HFF-Myc (cell line): Measurements from ENCODE around the gene IP6K1.

Experiments
- DNase-seq: peaks from one replicate; pipeline ENCODE4 v3.0.0-alpha.2; 2011; ENCODE audit warnings: low read depth; ENCODE audit errors: extremely low read depth
- H3K4me3 ChIP-seq: replicated peaks from 2 replicates; pipeline ENCODE4 v1.5.1; 2011; ENCODE audit warnings: low read depth, mild to moderate bottlenecking, control low read depth, low read length
- CTCF ChIP-seq: IDR thresholded peaks from 2 replicates; pipeline ENCODE4 v1.5.1; 2012; ENCODE audit warnings: mild to moderate bottlenecking, low read depth, low read length, control low read depth; ENCODE audit errors: missing control alignments

The IP6K1 gene

DNA sequence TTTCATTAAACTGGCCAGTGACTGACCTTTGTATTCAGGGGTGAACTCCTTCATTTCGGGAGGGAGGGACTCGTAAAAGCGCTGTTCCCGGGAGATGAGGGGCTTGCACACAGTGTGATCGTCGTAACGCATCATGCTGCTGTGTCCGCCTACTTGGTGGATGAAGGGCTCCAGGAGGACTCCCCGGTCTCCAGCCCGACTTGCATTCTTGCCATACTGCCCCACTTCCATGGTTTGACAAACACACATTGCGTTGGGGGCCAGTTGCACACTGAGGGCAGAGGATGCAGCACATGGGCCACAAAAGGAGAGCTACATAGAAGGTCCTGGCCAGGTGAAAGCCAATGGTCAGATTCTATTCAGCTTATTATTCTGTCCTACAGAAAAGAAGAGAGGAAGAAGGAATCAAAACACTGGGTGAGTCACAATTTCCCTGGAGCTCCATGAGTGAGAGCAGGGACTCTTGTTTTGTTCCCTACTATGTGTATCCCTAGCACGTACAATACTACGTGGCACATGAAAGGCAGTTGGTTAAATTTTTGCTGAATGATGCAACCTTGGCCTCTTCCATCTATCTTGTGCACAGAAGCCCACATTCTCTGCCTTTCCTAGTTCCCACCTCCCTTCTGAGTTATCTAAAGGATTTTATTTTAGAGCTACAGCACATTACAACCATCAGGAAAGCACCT lies 38.4 kb downstream of the IP6K1 start:
- H3K4me3 ChIP-seq = no peak overlapping the region
- no peak for DNase-seq
- no peak for TF ChIP-seq CTCF

- no peak for DNase-seq
- TF ChIP-seq CTCF = no peak
- H3K4me3 ChIP-seq = no peak overlapping the region
These were observed 40.4 kb downstream of the IP6K1 start for GRCh38 chr3:49745986-49746385.

- DNase-seq = no peak
- no peak for TF ChIP-seq CTCF
- no peak overlapping the region for H3K4me3 ChIP-seq
These were observed 45.9 kb downstream of the IP6K1 start for GRCh38 chr3:49740427-49740826.

DNA sequence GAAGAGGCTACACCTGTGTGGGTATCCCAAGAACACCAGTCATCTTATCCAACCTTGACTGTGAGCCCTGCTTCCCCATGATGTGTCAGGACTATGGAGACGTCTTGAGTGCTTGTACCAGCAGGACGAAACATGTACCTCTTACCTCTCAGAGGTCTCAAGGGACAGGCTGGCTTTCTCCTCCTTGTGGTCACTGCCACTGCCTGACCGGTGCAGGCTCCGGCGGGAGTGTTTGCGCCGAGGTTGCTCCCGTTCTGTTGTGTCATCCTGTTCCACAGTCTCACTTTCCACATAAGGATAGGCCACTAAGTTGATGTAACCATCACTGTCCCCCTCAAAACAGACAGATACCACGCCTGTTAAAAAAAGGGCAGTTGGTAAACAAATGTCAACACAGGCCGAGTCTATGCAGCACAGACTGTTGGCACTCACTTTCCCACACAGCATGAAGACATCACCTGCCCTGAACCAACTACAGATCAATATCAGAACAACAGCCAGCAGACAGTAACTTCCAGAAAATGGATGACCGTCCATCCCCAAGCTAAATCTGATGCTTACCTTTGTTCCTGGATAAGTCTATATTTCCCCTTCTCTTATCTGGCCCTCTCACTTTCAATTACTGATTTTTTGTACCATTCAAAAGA lies 48.2 kb downstream of the IP6K1 start:
- no peak overlapping the region for H3K4me3 ChIP-seq
- TF ChIP-seq CTCF = no peak
- no peak for DNase-seq

GRCh38 chr3:49734752-49735151 lies 51.6 kb downstream of the IP6K1 start:
- DNase-seq = no peak

GRCh38 chr3:49733551-49733950 lies 52.8 kb downstream of the IP6K1 start:
- no peak for DNase-seq
- TF ChIP-seq CTCF = no peak
- H3K4me3 ChIP-seq = no peak overlapping the region

More at GRCh38 chr3:49734752-49735151, 51.6 kb downstream of the IP6K1 start:
- H3K4me3 ChIP-seq = no peak overlapping the region
- TF ChIP-seq CTCF = no peak
